GM12874 (cell line): ENCODE data around the gene KLRC3.

Experiments used
- TF ChIP-seq, protein P1 (sequence below): IDR thresholded peaks from 2 replicates; pipeline ENCODE4 v1.5.1; 2011; ENCODE audit warnings: low read depth, mild to moderate bottlenecking, control low read depth, low read length, moderate library complexity; ENCODE audit not compliant: insufficient read depth

The KLRC3 gene

DNA sequence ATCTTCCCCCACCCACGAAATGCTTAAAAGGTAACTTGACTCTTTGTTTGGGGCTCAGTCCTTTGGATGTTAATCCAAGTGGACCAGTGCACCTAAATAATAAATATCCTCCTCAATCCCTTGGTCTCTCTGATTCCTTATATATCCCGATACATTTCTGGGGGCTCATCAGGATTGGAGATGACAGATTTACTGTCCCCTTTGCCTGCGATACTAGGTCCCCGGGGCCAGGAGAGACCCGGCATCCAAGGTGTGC lies 56.8 kb downstream of the KLRC3 start:
- TF ChIP-seq, protein P1, sequence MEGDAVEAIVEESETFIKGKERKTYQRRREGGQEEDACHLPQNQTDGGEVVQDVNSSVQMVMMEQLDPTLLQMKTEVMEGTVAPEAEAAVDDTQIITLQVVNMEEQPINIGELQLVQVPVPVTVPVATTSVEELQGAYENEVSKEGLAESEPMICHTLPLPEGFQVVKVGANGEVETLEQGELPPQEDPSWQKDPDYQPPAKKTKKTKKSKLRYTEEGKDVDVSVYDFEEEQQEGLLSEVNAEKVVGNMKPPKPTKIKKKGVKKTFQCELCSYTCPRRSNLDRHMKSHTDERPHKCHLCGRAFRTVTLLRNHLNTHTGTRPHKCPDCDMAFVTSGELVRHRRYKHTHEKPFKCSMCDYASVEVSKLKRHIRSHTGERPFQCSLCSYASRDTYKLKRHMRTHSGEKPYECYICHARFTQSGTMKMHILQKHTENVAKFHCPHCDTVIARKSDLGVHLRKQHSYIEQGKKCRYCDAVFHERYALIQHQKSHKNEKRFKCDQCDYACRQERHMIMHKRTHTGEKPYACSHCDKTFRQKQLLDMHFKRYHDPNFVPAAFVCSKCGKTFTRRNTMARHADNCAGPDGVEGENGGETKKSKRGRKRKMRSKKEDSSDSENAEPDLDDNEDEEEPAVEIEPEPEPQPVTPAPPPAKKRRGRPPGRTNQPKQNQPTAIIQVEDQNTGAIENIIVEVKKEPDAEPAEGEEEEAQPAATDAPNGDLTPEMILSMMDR = no peak

GRCh38 chr12:10362828-10363657 lies 57.4 kb downstream of the KLRC3 start:
- TF ChIP-seq, protein P1 = no peak

DNA sequence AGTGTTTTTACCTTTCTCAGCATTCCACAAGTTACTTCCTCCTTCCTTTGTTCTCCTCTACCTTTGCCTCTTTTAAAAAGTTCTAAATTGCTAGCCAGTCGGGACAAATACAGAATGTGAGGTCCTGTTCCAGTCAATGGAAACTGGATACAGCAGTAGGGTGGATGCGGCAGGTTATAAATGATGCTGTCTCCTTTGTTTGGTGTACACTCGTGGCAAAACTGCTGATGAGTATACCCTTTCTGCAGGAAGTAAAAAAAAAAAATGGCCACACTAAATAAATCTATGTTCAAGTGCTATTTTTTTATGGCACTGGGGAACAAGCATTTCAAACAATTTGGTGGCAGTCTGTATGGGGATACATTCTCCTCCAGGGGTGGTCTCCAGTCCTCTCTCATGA lies 58.1 kb downstream of the KLRC3 start:
- TF ChIP-seq, protein P1 = no peak
